DOHH2 (cell line): ENCODE data around the gene KCNE3.

Experiments
- H3F3A ChIP-seq: fragments of 200-600 bp; sonication (generic), shearing (Covaris generic); 2 replicates; pipeline ENCODE4 v1.6.0; 2016; ENCODE audit warnings: antibody characterized with exemption, mild to moderate bottlenecking; ENCODE audit not compliant: control insufficient read depth, insufficient read depth
- H3K27ac ChIP-seq: fragments of 200-600 bp; sonication (generic); 2 replicates; pipeline ENCODE4 v1.5.1; 2014; ENCODE audit warnings: low read depth, mild to moderate bottlenecking, low read length, moderate library complexity
- H3K27me3 ChIP-seq: fragments of 200-600 bp; sonication (generic); 2 replicates; pipeline ENCODE4 v1.6.1; 2014; ENCODE audit warnings: mild to moderate bottlenecking, low read length, mixed read lengths; ENCODE audit not compliant: control insufficient read depth
- H3K36me3 ChIP-seq: fragments of 200-600 bp; sonication (generic); 2 replicates; pipeline ENCODE4 v1.6.1; 2014; ENCODE audit warnings: mild to moderate bottlenecking, low read length, moderate library complexity, mixed read lengths; ENCODE audit not compliant: control insufficient read depth
- H3K4me1 ChIP-seq: fragments of 200-600 bp; sonication (generic); 2 replicates; pipeline ENCODE4 v1.6.1; 2014; ENCODE audit warnings: mild to moderate bottlenecking, low read length, mixed read lengths; ENCODE audit not compliant: control insufficient read depth
- H3K4me2 ChIP-seq: fragments of 200-600 bp; sonication (generic); 2 replicates; pipeline ENCODE4 v1.6.0; 2014; ENCODE audit warnings: mild to moderate bottlenecking, low read length, moderate library complexity
- H3K4me3 ChIP-seq: fragments of 200-600 bp; sonication (generic); 2 replicates; pipeline ENCODE4 v1.5.1; 2014; ENCODE audit warnings: mild to moderate bottlenecking, low read length, mixed read lengths
- H3K79me2 ChIP-seq: fragments of 200-600 bp; sonication (generic); 2 replicates; pipeline ENCODE4 v1.6.1; 2014; ENCODE audit warnings: mild to moderate bottlenecking, low read length, mixed read lengths; ENCODE audit not compliant: control insufficient read depth
- H3K9me2 ChIP-seq: fragments of 200-600 bp; sonication (generic); replicated peaks from 2 replicates; pipeline ENCODE4 v1.6.1; 2014; ENCODE audit warnings: mild to moderate bottlenecking, low read length, mixed read lengths; ENCODE audit not compliant: control insufficient read depth
- H3K9me3 ChIP-seq: fragments of 200-600 bp; sonication (generic); 2 replicates; pipeline ENCODE4 v1.6.1; 2014; ENCODE audit warnings: antibody characterized with exemption, low read length, mixed read lengths; ENCODE audit not compliant: control insufficient read depth, insufficient read depth
- H4K20me1 ChIP-seq: fragments of 200-600 bp; sonication (generic); 2 replicates; pipeline ENCODE4 v1.6.0; 2014; ENCODE audit warnings: low read depth, mild to moderate bottlenecking, antibody characterized with exemption, low read length, moderate library complexity; ENCODE audit not compliant: control insufficient read depth, insufficient read depth
- CTCF ChIP-seq: fragments of 200-600 bp; sonication (generic); IDR thresholded peaks from one replicate; pipeline ENCODE4 v1.5.1; 2014; ENCODE audit warnings: antibody characterized with exemption, mild to moderate bottlenecking, low read depth, low read length; ENCODE audit not compliant: poor library complexity, severe bottlenecking
- EZH2phosphoT487 ChIP-seq: fragments of 200-600 bp; sonication (generic); IDR thresholded peaks from 2 replicates; pipeline ENCODE4 v1.6.1; 2017; ENCODE audit warnings: borderline replicate concordance, mild to moderate bottlenecking, antibody characterized with exemption, low read length, moderate library complexity, mixed read lengths

The KCNE3 gene

GRCh38 chr11:74447720-74448119 lies 19.6 kb downstream of the KCNE3 start:
- H3K27ac ChIP-seq = no peak overlapping the region

DNA sequence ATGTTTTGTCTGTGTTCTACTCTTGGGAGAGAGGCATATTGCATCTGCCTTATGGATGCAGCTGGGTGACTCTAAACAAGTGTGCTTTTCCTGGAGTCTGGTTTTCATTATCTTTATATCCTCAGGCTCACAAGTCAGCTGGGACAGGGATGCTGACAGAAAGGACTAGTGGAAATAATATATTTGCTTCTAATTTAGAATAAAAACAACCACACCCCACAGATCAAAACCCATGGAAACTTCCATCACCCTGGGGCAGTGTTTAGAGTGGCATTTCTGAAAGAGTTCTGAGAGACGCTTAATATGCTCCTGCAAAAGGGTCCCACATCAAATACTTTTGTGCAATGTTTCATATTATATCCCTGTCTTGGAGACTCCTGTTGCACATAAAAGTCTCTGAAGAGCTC lies 20.8 kb downstream of the KCNE3 start:
- Histone ChIP-seq H3K4me3 (no peak overlapping the region), H3K4me1 (peaks cover 10% of the 10 kb centered on the region), H3K27ac (no peak overlapping the region), H3K9me3 (no peaks in the 10 kb centered on the region), H3K36me3 (no peaks in the 10 kb centered on the region), H3K79me2 (no peaks in the 10 kb centered on the region), H3K9me2 (no peaks in the 10 kb centered on the region), H3K27me3 (peaks cover 22% of the 10 kb centered on the region; the same call in 1 of the 2 replicates), H4K20me1 (no peaks in the 10 kb centered on the region), H3F3A (no peaks in the 10 kb centered on the region), H3K4me2 (no peak overlapping the region)
- no peak for TF ChIP-seq EZH2phosphoT487
- no peak for TF ChIP-seq CTCF

More at GRCh38 chr11:74447720-74448119, 19.6 kb downstream of the KCNE3 start:
- no peaks in the 10 kb centered on the region for H3K9me2 ChIP-seq
- no peaks in the 10 kb centered on the region for H3K36me3 ChIP-seq
- no peak overlapping the region for H3K4me3 ChIP-seq
- H3K9me3 ChIP-seq = no peaks in the 10 kb centered on the region
- peaks cover 19% of the 10 kb centered on the region; the same call in 1 of the 2 replicates for H3K27me3 ChIP-seq
- no peak overlapping the region for H3K4me2 ChIP-seq
- no peak for TF ChIP-seq CTCF
- no peak for TF ChIP-seq EZH2phosphoT487
- no peaks in the 10 kb centered on the region for H4K20me1 ChIP-seq
- H3K4me1 ChIP-seq = peaks cover 10% of the 10 kb centered on the region
- no peaks in the 10 kb centered on the region for H3K79me2 ChIP-seq
- no peaks in the 10 kb centered on the region for H3F3A ChIP-seq

DNA sequence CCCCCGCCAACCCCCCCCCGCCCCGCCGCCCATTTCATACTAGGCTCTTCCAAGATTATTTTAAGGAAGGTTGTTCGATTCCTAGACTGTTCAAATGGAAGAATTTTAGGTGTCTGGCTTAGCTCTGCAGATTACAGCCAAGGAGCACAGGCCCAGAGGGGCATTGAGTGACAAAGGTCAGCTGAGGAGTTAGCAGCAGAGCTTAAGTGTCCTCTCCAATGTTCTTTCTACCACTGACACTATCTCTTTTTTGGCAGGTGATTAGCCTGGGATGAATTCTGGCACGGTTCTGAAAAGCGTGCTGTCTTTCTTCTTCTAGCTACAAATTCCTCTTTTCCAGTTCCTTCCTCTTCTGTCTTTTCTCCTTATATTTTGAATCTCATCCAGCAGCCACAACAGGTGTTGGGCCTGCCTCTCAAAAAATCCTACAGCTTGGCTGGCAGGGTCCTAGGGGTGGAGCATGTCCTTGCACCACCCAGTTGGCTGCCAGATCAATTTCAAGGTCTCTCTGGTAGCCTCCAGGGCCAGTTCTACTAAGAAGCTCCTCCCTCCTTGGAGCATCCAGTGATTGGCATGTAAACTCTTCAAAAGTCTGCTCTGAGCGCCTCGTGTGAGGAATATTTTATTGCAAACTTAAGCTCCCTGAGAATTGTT lies 23.0 kb downstream of the KCNE3 start:
- Histone ChIP-seq H3K27me3 (peaks cover 24% of the 10 kb centered on the region; the same call in 1 of the 2 replicates), H3K4me1 (peaks cover 2% of the 10 kb centered on the region; the same call in 1 of the 2 replicates), H3F3A (no peaks in the 10 kb centered on the region), H3K9me2 (no peaks in the 10 kb centered on the region), H3K9me3 (0 out of 2 replicates have a peak, but pooled peaks cover 5% of the 10 kb centered on the region), H3K79me2 (no peaks in the 10 kb centered on the region), H3K36me3 (no peaks in the 10 kb centered on the region), H4K20me1 (no peaks in the 10 kb centered on the region), H3K4me3 (no peak overlapping the region), H3K4me2 (no peak overlapping the region), H3K27ac (no peak overlapping the region)
- TF ChIP-seq CTCF = no peak
- TF ChIP-seq EZH2phosphoT487 = no peak
